Stimulated activated CD4-positive, alpha-beta T cell treated with anti-CD3 and anti-CD28 coated beads, Interleukin-1b, Interleukin-23, amount 100 ng/mL, for 24 hours (primary cell): ENCODE measurements around the gene KCTD5.
"Not testable (repeated sequence)": the region's sequence is repeated elsewhere in the genome, so short reads cannot be mapped to it uniquely, and the experiment has no call there.

Source experiments
- DNase-seq, 4 experiments: peaks; one replicate each; pipeline ENCODE4 v3.0.0-alpha.2; 2020; ENCODE audit warnings: low read depth in 4 of 4, low spot score in 1 of 4

Gene KCTD5

DNA sequence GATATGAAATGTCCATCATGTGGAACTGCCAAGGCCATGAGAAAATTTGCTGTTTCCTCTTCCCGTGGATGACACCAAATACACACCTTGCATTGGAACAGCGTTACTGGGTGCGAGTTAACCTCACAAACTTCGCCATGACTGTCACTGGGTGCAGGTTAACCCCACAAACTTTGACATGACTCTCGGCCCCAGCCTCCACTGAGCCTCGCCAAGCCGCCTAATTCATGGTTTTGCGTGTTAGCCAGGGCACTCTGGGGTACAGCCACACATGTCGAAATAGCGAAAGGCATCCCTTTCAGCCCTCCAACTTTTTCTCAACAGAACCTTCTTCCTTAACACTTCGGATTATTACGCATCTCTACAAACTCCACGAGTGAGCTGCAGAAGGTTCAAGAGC lies 10.6 kb upstream of the KCTD5 start:
- no peak for DNase-seq

DNA sequence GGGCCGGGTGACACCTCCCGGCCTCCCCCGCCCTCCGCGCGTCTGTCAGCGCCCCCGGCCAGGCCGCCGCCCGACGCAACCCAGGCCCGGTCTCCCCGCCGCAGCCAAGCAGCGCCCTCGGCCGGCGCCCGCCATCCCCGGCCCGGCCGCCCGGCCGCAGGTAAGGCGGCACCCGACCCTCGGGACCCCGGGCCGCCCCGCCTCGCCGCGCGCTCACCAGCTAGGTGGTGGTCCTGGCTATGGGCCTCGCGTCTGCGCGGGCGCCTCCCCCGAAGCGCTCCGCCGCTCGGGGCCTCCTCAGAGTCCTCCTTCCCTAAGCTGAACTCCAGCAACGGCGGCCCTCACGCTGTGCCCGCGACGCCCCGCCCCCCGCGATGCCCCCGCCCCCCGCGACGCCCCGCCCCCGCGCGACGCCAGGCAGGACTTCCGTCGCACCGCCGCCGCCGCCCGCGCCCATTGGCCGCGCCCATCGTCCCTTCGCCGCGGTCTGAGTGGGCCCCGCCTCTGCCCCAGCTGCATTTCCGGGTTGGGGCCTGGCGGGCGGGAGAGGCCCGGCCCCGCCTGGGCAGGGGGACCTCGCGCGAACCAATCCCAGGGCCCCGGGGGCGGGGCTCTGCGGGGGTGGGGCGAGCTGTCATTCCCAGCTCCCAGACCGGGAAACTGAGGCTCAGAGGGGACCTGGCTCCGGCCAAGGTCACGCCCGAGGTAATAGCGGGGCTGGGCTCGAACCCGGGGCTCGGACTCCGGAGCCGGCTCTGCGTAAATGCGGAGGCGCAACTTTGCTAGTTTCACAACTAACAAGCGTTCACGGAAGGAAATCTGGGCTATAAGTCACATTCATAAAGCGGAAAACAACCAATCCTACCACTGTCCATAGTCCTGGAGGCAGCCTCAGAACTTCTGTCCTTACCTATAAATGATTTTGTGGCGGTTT lies 9.0 kb upstream of the KCTD5 start:
- peak; percentile 72 to 91 (median 82) for DNase-seq

DNA sequence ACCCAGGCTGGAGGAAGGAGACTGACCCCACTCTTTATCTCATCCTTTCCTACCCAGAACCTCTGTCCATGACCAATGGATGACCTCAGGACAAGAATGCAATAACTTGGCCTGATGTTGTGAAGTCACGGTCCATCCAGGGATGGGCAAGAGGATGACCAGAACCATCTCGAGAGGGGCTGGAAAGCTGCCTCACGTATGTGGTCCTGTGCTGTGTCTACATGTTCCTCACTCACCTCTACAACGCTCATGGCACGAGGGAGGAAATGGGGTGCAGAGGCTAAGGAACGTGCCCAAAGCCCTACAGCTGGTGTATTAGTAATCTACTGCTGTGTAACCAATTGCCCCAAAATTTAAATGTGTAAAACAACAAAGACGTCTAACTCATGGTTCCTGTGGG lies 7.3 kb upstream of the KCTD5 start:
- DNase-seq: no peak

DNA sequence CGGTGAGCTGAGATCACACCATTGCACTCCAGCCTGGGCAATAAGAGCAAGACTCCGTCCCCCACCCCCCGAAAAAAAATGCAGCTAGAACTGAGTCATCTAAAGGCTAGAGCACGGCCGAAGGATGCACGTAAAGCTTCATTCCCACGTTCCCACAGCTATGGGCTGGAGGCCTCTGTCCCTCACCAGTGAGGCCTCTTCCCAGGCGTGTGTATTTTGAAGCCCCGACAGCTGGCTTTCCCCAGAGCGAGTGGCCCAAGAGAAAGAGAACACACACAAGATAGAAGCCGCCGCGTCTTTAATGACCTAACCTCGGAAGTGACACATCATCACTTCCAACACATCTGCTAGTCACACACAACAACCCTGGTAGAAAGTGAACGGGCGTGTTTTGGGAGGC lies 6.6 kb upstream of the KCTD5 start:
- DNase-seq: no peak

DNA sequence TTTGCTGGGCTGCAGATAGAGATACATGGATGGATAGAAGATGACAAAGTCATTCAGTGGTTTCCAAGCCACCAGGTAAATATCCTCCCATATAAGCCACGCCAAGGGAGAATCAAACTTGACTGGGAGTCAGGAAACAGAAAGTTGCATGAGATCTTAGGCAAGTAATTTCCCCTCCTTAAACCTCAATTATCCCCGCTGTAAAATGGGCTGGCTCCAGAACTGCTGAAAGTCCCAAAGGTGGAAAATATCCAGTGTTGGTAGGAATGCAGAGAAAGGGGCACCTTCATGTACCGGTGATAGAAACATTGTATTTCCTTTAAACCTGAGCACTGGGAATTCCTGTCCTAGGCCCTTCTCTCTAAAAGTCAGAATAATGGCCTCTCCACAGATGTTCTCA lies 5.4 kb upstream of the KCTD5 start:
- not testable (repeated sequence) for DNase-seq

DNA sequence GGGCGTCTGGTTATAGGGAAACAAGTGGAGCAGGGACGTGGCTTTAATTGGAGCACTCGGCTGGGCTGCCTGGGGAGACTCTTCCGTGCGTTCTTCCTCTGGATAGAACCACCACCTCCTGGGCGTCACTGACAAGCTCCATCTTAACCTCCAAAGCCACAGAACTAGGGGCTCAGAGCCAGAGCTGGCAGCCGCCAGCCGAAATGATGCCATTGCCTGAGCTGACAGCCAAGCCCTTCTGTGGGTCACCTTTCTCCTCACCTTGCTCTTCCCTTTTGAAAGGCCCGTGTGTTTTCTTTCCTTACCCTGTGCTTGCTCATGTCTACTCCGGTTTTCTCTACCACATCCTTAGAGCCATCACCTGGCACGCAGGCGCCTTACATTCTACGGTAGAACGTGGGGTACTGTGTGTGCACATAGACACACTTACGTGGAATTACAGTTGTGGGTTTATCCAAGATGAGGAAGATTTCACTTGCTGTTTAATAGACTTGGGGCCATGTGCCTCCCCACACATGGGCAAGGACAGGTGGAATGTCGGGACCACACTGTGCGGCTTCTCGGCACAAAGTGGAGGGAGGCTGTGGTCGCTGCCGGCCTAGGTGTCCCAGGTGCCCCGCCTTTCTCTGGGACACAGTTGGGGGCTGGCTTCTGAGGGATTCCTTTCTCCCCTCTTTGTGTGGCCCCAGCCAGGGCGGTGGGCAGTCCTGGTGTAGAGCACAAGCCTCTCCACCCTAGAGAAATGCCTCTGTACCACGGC lies 3.9 kb upstream of the KCTD5 start:
- not testable (repeated sequence) for DNase-seq

DNA sequence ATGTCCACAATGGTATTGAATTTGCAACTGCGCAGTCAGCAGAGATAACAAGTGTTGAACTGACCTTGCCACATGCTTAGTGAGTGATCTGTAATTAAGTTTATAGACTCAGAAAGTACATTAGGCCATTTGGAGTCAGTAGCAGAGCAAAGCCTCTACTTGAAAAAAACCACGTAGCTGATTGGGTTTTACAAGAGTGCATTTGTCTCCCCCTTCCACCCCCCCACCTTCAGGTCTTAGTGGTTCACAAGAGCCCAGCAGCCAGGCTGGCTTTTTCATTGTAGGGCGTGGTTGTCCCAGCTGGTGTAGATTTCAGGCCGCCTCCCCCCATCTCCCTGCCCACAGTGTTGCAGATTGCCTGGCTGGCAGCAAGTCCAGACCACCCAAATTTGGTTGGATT lies 2.4 kb upstream of the KCTD5 start:
- not testable (repeated sequence) for DNase-seq

DNA sequence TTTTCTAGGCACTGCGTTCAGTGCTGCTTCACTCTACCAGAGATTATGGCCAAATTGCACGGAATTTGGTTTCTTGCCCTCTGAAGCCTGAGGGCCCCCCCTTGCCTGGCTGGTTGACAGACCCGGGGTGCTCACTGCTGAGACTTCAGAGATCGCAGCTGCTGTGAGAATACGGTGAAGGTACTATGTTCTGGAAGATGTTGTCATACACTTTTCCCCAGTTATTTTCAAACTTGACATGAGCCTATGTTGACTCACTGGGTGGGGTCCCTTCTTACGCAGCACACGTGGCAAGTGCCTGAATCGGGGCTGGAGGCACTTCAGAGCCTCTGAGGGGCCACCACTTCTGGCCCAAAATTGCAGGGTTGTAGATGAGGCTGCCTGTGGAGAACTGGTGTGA lies 2.0 kb upstream of the KCTD5 start:
- DNase-seq: not testable (repeated sequence)

DNA sequence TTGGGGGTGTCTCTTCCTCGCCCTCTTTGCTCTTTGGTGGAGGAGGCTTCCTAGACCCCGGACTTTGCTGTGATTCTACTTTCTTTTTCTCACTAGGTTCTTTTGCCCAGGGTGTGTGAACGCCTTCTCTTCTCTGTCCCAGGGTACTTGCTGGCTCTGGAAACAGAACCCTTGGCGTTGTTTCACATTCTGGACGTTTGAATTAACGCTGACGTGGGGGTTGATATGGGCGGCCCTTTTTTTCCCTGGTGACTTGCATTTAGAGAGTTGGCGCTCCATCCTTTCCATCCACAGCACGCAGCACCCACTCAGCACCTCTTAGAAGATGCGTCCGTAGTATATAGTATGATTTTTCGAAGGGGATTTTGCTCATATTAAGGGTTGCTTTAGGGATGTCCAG lies 718 bp downstream of the KCTD5 start:
- DNase-seq: not testable (repeated sequence)

DNA sequence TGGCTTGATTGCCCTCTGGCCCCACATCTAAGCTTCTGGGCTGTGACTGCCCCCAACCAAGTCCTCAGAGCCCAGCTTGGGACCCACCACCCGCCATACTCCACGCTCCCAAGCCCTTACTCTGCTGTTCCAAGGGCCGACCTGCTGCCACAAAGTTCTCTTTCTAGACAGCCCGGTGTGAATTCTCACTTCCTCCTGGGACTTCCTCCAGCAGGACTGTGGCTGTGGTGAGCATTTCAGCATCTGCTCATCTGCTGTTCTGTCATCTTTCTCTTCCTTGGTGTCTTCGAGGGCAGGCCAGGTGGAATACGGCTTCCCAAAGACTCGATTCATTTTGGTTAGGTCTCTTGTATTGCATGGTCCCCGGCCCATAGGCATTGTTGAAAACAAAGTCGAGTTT lies 3.8 kb downstream of the KCTD5 start:
- not testable (repeated sequence) for DNase-seq

DNA sequence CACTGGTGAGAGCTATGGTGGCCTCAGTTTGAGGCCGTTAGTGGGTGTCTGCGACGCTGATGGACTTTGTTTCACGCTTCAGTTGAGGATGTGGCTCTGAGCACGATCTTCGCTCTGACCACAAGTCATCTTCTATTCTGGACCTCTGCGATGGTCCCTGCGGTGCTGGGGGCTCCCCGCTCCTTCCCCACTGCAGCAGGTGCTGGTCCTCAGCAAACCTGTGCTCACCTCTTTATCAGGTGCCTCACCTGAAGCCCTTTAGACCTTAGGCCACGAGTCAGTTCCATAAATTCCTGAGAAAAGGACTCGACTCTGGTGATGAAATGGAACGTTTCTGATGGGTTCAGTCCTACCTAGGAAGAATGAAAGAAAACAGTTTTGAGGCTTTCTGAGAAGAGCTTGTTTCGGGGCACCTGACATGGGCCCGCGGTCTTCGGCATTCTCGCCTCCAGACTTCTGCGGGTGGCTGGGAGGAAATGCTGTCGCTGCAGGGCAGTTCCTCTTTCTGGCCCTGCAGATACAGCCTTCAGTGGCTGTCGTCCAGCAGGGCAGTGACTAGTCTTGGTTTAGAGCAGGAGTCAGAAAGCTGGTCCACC lies 4.7 kb downstream of the KCTD5 start:
- DNase-seq: no peak

DNA sequence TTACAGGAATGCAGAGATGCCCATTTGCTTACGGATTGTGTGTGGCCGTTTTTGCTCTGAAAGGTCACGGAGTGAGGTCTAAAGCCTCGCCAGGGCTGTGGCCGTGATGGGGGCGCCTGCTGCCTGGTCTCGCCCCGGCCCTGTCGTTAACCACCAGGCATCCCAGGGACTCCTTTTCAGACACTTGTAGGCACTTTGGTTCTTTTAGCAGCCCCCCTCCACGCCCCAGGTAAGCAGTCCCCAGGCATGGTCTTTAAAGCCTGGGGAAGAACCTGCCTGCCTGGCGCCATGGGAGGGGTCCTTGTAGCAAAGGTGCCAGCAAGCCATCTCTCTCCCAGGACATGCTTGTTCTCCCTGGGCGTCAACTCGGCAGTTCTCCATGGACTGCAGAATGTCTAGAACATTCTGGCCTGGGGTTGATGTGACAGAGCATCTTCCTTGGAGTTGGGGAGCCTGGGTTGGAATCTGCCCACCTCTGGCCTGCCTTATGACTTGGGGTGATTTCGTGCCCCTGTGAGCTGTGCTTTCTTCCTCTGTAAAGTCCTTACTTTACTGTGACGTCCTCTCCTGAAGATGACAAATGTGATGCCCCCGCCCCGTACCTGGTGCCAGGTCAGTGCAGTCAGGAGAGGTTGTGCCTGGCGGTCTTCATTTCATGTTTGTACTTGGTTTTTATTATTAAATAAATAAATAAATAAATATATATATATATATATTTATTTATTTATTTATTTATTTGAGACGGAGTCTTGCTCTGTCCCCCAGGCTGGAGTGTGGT lies 5.4 kb downstream of the KCTD5 start:
- no peak for DNase-seq

DNA sequence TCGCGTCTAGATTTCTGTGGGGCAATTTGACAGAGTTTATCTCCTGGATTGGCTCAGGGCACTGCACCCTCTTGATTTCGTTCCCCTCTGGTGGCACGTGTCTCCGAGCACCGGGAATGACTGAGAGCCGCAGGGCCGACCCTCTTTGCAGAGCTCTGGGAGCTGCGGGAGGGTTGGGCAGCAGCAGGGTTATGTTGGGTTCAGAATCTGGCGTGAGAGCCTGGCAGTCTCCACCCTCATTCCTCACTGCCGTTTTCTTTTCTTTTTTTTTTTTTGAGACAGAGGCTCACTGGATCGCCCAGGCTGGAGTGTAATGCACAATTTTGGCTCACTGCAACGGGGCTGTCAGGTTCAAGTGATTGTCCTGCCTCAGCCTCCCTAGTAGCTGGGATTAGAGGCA lies 7.1 kb downstream of the KCTD5 start:
- not testable (repeated sequence) for DNase-seq

DNA sequence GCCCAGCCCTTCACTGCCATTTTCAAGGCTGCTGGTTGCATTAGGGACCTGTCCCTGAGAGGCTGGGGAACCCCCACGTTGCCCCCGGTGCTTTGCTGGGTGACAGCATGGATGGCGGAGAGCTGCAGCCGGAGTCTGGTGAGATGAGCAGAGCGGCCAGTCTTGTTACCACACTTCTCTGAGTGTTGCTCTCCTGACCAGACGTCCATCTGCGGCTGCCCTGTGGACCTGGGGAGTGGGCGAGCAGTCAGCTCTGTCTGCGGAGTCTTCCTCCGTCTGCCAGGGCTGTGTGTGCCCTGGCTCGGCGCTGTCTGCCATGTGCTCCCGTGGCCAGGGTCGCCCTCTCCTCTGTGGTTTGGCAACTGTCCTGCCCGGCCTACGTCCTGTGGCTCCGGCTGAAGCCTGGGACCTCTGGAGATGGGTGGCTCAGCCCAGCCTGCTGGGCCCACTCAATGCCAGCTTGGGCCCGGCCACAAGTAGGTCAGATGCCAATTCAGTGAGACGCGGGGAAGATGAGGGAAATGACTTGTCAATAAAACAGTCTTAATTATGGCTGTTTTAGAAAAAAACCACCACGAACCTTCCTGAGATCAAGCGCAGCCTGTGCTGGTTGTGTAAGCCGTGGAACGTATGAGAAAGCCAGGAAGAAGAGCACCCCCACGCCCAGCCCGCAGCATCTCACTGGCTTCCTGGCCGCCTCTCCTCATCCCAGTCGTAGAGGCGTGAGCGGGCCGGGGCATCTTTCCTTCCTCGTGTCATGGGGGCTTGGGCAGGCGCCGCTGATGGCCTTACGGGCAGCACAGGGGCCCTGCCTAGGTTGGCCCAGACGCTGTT lies 7.9 kb downstream of the KCTD5 start:
- no peak for DNase-seq

DNA sequence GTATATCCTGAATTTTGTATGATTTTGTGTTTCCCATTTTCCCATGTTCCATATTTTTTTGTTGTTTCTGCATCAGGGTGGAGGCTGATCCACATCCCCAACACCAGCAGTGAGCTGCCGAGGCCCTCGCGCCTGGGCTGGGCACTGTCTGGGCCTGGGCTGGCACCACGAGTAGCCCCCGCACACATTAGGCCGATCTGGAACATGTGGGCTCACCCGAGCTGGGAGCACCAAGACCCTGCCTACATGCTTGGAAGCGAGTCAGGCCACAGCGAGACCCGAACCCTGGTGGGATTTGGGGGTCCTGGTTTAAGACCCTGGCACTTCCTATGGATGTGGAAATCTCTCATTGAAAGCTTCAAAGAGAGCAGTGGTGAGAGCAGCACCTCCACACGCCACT lies 8.5 kb downstream of the KCTD5 start:
- DNase-seq: no peak

DNA sequence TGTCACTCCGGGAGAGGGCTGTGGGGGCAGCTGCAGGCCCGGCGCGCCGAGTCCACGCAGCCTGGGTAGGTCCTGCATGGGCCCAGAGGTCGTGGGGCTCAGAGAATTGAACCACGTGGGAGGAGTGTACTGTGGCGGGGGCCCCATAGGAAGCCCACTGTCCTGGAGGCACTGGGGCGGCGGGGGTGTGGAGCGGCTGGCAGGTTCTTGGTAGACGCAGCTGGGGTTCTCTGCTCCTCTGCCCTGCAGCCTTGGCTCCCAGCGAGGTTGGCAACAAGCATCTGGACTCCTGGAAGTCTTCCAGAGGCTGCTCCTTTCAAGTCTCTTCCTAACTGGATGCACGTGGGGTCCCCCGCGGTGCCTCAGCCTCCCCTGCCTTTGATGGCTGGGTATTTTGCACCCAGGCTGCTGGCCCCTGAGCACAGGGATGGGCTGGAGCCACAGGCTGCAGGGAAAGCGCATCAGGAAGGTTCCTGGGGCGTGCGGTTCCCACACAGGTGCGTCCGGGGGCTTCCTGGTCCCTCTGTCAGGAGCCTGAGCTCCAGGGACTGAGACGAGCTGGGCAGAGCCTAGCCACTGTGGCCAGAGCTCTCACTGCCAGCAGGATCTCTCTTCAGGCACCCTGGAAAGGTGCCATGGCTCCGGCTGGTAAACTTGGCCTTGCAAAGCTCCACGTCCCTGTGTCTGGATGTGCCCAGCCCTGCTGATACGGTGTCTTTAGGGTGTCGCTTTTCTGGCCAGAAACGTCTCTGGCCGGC lies 9.3 kb downstream of the KCTD5 start:
- no peak for DNase-seq

DNA sequence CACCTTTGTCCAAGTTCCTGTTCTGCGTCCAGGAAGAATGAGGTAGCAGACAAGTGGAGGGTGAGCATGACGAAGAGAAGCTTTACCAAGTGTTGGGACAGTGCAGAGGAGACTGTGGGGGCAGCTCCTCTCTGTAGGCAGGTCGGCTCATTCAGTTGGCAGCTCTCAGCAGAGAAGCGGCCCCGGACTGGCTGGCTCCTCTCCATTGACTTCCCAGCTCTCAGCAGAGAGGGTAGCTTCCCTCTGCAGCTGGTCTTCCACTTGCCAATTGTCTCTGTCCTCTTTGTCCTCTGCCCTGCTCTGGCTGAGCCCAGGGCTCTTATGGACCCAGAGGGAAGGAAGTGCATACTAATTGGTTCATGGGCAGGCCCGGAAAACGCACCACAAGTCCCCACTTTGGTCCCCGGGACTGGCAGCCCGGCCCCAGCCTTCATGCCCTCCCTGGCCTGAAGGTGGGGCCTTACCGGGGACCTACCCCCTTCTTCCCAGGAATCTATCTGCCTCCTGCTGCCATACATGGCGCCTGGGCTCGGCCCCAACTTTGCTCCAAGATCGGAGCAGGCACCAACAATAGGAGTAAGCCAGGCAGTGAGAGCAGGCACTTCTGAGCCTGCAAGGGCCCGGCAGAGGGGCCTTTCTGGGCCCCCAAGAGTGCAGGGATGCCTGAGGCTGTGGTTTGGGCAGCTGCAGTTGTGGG lies 10.1 kb downstream of the KCTD5 start:
- no peak for DNase-seq

DNA sequence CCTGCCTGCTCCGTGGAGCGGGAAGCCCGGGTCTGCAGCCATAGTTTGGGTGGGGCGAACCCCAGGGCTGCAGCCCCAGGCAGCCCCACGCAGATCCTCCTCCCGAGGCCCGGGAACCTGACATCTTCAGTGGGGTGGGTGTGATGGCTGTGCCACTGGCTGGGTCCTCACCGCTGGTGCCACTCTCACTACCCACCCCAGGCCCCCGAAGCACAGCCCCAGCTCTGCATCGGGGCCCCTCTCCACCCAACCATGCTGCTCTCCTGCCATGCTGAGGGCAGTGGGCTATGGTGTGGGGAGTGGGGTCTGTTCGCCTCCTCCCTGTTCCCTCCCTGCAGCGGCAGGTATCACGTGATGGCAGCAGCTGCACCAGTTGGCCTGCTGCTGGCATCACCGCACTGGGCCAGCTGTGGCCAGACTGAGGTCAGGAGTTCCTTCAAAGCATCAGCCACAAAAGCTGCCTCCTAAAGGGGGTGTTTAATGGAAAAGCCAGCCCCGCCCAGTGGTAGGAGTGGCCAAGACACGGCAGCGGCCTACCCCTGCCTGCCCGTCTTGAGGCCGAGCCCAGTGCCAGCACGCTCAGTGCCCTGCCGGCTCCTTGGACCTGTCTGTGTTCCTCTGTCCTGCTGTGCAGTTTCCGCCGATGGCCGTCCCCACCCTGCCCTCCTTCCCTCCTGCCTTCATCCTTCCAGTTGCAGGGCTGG lies 10.8 kb downstream of the KCTD5 start:
- no peak for DNase-seq
